GM12873 (cell line): ENCODE results near the gene NPM3.

Source experiments
- TF ChIP-seq, protein P1 (sequence below): IDR thresholded peaks from 2 replicates; pipeline ENCODE4 v1.5.1; 2012; ENCODE audit warnings: low read depth, mild to moderate bottlenecking, moderate library complexity, low read length, control low read depth; ENCODE audit not compliant: insufficient read depth; ENCODE audit errors: missing control alignments

The NPM3 gene

DNA sequence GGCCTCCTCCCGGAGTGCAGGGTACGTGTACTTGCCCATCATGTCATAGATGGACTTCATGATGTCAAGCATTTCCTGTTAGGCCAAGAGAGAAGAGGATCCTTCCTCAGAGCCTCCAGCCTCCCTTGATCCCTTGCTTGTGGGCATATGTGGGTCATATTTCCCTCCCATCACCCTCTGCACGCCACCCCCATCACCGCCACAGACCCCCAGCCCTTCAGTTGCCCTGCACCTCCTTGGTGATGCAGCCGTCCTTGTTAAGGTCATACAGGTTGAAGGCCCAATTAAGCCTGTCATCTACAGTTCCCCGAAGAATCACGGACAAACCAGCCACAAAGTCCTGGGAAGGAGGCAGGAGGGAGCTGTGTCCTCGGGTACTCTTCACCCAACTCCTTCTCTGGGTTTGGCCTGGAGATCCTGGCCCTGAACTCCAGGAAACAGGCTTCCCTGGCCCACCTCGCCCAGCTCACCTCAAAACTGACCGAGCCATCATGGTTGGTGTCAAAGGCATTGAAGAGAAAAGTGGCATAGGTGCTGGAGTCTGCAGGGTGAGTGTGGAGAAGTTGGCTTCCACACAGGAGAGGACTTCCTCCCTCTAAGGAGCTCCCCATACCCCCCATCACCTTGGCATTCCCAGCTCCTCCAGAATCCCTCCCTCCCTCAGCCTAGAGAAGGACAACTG lies 44.8 kb upstream of the NPM3 start:
- TF ChIP-seq, protein P1, sequence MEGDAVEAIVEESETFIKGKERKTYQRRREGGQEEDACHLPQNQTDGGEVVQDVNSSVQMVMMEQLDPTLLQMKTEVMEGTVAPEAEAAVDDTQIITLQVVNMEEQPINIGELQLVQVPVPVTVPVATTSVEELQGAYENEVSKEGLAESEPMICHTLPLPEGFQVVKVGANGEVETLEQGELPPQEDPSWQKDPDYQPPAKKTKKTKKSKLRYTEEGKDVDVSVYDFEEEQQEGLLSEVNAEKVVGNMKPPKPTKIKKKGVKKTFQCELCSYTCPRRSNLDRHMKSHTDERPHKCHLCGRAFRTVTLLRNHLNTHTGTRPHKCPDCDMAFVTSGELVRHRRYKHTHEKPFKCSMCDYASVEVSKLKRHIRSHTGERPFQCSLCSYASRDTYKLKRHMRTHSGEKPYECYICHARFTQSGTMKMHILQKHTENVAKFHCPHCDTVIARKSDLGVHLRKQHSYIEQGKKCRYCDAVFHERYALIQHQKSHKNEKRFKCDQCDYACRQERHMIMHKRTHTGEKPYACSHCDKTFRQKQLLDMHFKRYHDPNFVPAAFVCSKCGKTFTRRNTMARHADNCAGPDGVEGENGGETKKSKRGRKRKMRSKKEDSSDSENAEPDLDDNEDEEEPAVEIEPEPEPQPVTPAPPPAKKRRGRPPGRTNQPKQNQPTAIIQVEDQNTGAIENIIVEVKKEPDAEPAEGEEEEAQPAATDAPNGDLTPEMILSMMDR, result no peak

DNA sequence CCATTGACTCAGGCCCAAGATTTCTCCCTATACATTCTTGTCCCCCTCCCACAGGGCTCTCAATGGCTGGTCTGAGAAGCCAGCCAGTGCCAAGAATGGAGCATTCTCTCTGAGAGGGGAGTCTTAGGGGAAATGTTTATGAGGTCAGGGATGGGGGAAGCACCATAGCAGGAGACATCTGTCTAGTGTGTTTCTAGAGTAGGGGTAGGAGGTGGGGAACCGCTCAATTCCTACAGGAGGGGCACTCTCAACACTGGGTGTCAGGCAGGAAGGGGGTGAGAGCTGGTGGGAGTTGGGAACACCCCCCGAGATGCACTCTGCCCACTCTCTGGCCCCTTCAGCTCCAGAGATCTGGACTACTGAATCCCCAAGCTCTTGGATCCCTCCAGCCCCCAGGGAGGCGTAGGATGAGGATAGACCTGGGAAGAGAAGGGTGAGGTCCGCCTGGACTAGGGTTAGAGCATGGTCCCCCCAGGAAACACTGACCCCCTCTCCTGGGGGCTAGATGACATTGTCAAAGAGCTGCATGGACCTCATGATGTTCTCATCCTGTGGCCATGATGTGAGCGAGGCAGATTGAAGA lies 43.7 kb upstream of the NPM3 start:
- TF ChIP-seq, protein P1, result no peak

DNA sequence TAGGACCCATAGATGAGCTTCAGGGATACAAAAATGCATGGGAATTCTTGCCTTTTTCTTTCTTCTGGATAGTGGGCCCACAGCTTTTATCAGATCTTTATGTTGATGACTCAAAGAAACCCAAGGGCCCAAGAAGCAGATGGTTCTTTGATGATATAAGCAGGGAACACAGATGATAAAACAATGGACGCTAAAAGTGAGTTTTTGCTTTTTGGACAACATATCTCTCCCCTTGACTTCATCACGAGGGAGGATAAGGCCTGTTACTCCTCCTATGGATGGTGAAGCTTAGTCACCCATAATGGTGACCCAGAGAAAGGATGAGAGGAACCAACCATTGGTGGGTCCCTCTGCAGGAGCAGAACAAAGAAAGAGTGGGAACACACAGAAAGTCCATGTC lies 41.5 kb upstream of the NPM3 start:
- TF ChIP-seq, protein P1, result no peak

DNA sequence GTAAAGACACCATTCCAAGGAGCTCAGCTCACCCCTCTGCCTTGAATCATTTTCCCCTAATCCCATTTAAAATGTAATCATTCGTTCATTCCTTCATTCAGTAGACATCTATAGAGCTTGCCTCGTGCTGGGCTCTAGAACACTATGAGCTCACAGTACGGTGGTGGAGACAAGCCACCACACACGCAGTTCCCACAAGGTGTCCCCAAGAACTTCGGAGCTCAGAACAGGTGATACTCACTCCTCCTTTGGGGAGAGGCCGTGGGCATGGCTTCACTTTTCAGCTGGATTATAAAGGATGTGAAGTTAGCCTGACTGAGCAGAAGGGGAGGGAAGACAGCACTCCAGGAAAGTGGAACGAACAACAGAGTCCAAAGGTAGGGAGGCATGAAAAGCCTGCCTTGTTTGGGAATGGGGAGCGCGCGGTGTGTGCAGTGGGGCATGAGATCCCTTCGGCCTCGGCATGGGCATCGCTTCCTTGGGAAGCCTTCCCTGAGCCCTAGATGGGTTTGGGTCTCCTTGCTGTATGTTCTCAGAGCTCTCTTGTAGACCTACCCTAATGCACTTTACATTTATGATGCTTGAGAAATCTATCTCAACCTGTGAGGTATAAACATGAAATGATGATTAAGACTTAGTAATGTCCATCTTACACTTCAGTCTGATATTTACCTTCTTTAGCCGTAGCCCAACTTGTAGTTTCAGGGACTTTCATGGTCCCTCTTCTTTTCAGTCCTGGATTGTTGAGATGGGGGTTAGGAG lies 35.8 kb upstream of the NPM3 start:
- TF ChIP-seq, protein P1, result no peak

DNA sequence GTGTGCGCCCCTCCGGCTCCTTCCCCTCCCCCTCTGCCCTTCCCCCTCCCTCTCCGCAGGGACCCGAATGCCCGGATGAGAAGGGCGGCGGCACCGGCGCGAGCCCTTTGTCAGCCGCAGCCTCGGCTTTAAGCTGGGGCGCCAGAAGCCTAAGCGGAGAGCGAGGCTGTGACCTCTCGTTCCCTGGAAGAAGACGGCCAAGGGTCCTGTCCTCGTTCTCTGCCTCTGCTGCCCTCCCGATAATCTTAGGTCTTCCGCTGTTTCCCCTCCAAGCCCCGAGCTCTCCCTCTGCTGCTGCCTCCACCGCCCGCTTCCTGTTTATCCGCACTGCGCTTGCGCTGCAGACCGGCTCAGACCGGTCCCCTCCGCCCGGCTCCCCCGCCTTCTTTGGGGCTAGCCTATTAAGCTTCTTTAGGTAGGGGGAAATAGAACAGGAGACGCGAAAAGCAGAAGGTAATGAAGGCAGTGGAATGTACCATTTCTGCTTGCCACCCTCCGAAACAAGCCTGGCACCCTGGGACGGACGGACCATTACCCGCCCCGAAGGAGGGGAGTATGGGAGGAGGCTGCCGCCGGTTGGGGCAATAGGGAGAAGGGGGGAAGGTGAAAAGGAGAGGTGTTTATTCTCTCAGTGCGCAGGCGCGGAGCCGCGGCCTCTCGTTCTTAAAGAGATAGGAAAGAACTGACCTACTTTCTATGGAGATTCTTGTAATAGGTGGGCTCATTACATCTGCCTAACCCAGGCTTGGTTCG lies 35.0 kb upstream of the NPM3 start, which contains the start of gene OGA:
Gene OGA, minus strand, starts transcription at position 326 of the 753 bp plus-strand sequence. CDS start 422 bp downstream, outside the sequence.
- TF ChIP-seq, protein P1, result no peak

DNA sequence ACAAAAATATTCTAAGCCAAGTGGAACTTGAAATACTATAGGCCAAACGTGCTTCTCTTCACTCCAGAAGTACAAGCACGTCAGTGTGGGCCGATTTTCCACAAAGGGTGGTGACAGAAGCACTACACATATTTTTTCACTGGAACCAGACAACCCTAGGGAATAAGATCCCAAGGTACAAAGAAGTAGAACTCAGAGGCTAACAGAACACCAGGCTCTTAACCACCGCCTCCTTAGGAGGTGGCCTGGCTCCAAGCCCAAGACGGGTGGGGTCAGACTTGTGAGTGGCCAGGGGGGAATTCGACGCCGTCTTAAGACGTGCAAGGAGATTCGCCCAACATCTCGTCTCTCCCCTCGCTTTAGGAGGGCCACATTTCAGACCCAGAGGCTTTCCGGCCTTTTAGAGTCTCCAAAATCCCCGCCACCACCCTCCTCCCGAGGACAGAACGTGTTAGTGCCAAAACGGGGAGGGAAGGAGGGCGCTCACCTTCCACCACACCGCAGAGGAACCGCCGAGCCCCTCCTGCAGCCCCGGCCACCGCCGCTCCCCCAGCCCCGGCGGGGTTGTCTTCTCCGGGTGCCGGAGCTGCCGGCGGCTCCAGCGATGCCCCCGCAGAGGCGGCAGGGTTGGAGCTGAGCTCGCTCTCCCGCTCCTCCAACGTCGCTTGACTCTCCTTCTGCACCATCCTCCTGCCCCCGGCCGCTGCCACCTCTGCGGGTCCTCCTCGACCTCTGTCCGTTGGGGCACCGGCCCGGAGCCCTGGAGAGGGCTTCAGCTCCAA lies 34.3 kb upstream of the NPM3 start:
- TF ChIP-seq, protein P1, result no peak
